ENCODE results near the gene CRISPLD2. TPM values are rescaled to one million over a fixed set of nuclear protein-coding genes. Genes with fewer than 3 reads are reported as not detected.
"Not testable (repeated sequence)": the region's sequence is repeated elsewhere in the genome, so short reads cannot be mapped to it uniquely, and the experiment has no call there.

The CRISPLD2 gene
- total RNA-seq, 1 donor from 2014 or later: 6.5 TPM

DNA sequence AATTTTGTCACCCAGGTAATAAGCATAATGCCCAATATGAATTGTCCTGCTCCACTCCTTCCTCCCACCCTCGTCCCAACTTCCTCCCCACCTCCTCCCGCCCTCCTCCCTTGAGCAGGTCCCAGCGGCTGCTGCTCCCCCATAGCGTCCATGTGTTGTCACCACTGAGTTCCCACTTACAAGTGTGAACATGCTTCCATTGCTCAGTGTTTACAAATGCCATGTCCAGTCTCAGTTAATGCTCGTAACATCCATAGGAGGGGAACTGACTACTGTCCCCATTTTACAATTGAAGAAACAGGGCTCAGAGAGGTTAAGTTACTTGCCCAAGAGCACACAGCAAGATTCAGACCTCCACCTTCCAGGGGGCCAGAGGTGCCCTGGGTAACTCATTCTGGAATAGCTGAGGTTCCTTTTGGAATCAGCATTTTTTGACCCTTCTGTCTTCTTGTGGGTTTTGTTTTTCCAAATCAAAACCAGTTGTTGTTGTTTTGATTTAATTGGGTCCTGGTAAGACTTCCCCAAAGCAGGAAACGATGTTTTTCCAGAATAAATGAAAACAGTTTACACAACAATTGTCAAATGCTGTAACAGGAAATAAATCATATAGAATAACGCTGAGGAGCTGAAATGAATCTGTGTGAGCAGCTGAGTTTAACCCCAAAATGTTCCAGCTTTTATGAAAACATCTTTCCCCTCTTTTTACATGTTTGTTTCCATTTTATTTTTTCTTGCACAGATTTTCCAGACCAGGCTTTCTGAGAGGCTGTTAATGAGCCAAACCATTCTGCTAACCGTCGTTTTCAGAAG is 117.6 kb downstream of the CRISPLD2 start:
- ATAC-seq: no peak

GRCh38 chr16:84938616-84939015 is 118.8 kb downstream of the CRISPLD2 start:
- not testable (repeated sequence) for ATAC-seq

DNA sequence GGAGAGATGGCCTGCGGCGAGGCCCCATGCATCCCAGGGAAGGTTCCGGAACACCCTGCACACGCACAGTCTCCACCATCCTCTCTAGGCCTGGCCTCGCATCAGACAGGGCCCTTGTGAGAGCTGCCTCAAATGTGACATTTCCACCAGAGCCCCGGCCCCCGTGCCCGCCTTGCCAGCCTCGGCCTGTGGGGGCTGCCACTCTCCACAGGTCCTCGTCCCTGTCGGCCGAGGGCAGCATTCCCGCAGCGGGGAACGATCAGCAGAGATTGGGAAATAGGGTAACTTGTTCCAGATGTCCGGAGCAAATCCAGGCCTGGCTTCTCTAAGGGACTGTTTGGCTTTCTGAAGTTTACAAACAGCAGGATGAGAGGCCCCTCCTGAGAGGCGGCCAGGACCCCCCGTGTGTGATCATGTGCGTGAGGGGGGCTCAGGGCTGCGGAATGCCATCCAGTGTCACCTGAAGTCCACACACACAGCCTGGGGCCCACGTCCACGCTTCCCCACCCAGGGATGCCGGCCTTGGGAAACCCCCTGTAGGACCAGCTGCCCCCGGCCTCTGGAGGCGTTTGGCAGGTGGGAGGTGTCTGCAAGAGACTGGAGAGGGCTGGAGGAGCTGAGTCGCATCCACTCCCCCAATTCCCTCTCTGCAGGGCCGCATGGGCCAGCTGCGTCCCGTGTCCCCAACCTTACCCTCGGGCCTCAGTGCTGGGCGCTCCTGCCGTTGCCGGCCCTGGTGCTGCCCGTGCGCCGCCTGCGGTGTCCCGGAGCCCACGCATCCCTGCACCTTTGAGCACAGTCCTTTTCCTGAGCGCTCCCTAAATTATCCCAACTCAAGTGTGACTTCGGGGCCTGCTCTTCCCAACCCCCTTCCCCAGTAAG is 121.1 kb downstream of the CRISPLD2 start:
- ATAC-seq: peak; percentile 31

GRCh38 chr16:84941921-84942320 is 122.1 kb downstream of the CRISPLD2 start:
- ATAC-seq: no peak

- no peak for ATAC-seq
Observed at GRCh38 chr16:84942786-84943185, 123.0 kb downstream of the CRISPLD2 start.

GRCh38 chr16:84943620-84944019 is 123.8 kb downstream of the CRISPLD2 start:
- no peak for ATAC-seq

GRCh38 chr16:84947022-84947421 is 127.2 kb downstream of the CRISPLD2 start:
- no peak for ATAC-seq

GRCh38 chr16:84947996-84948850 is 128.4 kb downstream of the CRISPLD2 start:
- ATAC-seq: no peak

DNA sequence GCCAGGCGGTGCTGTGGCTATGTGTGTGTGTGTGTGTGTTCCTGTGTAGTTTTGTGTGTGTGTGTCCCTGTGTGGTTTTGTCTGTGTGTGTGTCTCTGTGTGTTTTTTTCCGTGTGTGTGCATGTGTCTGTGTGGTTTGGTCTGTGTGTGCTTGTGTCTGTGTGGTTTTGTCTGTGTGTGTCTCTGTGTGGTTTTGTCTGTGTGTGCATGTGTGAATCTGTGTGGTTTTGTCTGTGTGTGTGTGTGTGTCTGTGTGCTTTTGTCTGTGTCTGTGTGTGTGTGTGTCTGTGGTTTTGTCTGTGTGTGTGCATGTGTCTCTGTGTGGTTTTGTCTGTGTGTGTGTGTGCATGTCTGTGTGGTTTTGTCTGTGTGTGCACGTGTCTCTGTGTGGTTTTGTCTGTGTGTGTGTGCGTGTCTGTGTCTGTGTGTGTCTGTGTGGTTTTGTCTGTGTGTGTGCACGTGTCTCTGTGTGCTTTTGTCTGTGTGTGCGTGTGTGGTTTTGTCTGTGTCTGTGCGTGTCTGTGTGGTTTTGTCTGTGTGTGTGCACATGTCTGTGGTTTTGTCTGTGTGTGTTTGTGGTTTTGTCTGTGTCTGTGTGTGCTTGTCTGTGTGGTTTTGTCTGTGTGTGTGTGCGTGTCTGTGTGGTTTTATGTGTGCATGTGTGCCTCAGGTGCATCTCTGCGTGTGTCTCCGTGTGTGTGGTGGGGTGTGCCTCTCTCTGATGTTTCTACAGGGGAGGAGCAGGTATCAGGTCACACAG is 129.2 kb downstream of the CRISPLD2 start:
- ATAC-seq: no peak

DNA sequence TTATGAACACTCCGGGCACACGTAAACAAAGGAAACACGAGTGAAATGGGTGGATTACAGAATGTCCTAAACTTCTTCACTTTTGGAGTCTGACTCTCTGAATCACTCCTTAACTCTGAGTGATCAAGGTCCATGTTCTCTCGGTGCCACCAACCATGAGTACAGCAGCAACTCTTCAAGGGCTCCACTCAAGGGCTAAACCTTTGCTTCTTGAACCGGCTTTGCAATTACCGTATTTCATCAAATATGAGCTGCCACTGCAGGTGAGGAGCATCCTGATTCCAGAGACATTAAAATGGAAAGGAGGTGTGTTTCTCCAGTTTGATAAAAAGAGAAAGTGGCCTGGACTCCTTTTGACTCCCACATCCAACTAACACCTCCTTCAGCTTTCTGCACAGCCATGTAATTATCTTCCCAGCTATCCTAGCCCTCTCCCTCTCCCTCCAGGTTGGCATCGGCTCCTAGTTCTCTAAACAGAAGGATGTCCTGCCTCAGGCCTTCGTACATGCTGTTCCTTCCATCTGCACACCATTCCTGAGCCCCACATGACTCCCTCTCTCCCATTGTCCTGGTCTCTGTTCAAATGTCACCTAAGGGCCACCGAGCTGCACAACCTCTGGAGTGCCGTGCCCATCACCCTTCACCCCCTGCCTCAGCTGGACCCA is 130.1 kb downstream of the CRISPLD2 start:
- no peak for ATAC-seq

DNA sequence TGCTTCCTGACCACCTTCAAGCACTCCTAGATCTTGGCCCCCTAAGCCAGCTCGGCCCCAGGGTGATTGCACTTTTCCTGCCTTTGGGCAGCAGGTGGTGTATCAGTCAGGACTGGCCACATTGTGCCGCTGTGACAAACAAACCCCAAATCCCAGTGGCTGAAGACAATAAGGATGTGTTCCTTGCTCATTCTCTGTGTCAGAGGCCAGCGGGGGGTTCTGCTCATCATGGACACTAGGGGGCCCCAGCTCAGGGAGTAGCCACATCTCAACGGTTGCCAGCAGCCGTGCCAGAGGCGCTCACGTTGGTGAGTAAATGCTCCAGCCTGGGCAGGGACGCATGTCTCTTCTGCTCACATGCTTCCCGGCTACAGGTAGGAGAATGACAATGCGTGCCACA is 131.1 kb downstream of the CRISPLD2 start:
- peak; percentile 42 for ATAC-seq

DNA sequence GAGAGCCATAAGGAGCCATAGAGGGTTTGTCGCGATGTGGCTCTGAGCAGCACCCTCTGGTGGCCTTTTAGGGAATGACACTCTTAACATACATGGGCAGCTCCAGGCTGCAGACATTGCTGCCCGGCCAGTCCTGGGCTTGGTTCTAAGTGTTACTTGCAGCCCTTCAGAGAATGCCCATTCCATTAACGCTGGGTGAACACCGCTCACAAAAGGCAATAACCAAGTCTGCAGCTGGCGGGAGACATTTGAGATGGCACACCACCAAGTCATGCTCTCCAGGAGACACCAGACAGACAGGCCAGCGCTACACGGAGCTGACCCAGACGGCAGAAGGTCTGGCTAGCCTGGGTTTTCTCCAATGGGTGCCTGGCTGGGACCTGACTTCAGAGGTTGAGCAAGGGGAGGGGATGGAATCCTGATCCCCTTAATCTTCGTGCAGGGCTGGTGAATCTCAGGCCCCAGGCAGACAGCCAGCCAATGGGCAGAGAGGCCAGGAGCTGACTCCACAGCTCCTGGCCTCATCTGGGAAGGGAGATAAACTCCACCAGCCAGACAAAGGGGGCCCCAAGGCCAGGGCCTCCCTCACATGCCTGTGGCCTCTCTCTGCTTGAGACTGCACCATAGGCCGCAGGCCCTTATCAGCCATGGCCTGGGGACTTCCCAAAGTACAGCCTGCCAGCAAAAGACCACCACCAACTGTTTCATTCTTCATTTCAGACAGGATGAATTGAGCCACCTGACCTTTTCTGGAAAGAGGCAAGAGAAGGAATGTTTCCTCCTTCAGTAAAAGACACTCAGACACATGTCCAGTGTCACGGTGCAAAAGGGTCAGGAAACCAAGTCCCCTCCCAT is 132.8 kb downstream of the CRISPLD2 start:
- peak; percentile 90 for ATAC-seq

DNA sequence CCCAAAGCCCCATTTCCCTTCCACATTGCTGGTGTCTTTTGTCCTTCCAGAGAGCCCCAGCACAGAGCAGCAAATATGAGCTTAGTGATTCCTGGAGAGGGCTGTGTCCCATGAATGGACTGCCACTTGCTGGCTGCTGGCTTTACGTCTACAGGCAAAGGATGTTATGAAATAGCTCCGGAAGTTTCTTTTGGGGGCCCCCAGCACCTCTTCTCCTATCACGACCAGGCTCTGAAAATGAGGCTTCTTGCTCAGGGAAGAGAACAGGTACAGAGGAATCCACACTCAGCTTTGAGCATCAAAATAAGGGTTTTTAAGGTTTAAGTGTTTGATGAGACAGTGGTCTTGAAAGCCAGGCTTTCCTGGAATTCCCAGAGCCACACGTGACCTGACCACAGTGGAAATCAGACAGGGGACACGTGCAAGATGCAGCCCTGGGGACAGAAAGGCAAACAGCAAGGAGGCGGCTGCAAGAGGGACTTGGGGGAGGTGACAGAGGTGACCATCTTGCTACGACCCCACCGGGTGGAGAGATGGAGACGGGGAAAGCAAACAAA is 133.5 kb downstream of the CRISPLD2 start:
- no peak for ATAC-seq

GRCh38 chr16:84955427-84955826 is 135.6 kb downstream of the CRISPLD2 start:
- no peak for ATAC-seq

- ATAC-seq: no peak
Observed at GRCh38 chr16:84957192-84957591, 137.4 kb downstream of the CRISPLD2 start.

DNA sequence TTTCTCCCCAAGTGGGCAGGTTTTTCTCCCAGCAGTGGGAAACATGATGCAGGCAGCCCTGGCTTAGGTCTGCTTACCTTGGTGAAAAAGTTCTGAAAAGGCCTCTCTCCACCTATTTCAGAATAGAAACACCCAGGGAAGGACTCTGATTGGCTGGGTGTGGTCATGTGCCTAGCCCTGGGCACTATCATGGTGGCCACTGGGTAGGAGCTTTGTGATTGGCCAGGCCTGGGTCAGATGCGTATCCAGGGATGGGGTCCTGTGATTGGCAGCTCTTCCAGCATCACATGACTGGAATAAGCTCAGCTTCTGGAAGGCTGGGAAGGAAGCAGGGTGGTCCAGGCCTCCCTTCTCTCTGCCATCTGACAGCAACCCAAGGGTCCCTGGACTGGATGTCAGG is 138.0 kb downstream of the CRISPLD2 start:
- no peak for ATAC-seq
